T-cell (primary cell): Measurements from ENCODE around the gene LSM8. TPM values are rescaled to one million over a fixed set of nuclear protein-coding genes. Genes with fewer than 3 reads are reported as not detected.

Experiments
- ATAC-seq, 4 experiments: fragments of 200-7000 bp in 3 of 4; fragments of 150-1000 bp in 1 of 4; cut with Tn5 transposase; replicated peaks in 1 of 4; 1 replicate in 3 of 4; 2 replicates in 1 of 4; pipeline ENCODE4 v1.10.0; 2021; ENCODE audit warnings: moderate library complexity in 3 of 4, mild to moderate bottlenecking in 2 of 4, moderate number of reproducible peaks in 1 of 4
- CTCF ChIA-PET, 2 donors: fragments of 300-600 bp; sonication (Branson Sonifier 250); formaldehyde crosslinking; loops; one replicate each; lab custom pipeline; 2022; ENCODE audit warnings: antibody characterized with exemption in 2 of 2; lab: Charles Lee
- POLR2A ChIA-PET, 2 donors: fragments of 300-600 bp; sonication (Branson Sonifier 250); formaldehyde crosslinking; loops; one replicate each; lab custom pipeline; 2022; ENCODE audit warnings: antibody characterized with exemption in 2 of 2; lab: Charles Lee
- DNase-seq, 35 experiments: peaks; one replicate each; pipeline versions ENCODE4 v3.0.0 to v3.0.0-alpha.2; 2013 to 2023
- H3K27ac ChIP-seq: one replicate; pipeline ENCODE4 v1.5.1; 2013; ENCODE audit warnings: low read length
- H3K27me3 ChIP-seq, 2 experiments: replicated peaks in 1 of 2; 1 replicate in 1 of 2; 2 replicates in 1 of 2; pipeline versions ENCODE4 v1.6.1 to v1.7.0; 2013; ENCODE audit warnings: low read length in 1 of 2, mixed read lengths in 1 of 2; ENCODE audit not compliant: control insufficient read depth in 2 of 2, insufficient read depth in 2 of 2; ENCODE audit errors: extremely low read depth in 1 of 2
- H3K36me3 ChIP-seq, 2 donors: 1 replicate in 1 of 2; 2 replicates in 1 of 2; pipeline versions ENCODE4 v1.6.1 to v1.7.0; 2013; ENCODE audit warnings: low read length in 1 of 2; ENCODE audit not compliant: control insufficient read depth in 2 of 2, insufficient read depth in 1 of 2; ENCODE audit errors: extremely low read depth in 1 of 2
- H3K4me1 ChIP-seq, 2 experiments: 1 replicate in 1 of 2; 2 replicates in 1 of 2; pipeline versions ENCODE4 v1.6.1 to v1.7.0; 2013; ENCODE audit warnings: low read length in 2 of 2, mixed read lengths in 1 of 2; ENCODE audit not compliant: insufficient read depth in 2 of 2, control insufficient read depth in 1 of 2; ENCODE audit errors: extremely low read depth in 1 of 2
- H3K4me3 ChIP-seq, 2 donors: 1 replicate in 1 of 2; 2 replicates in 1 of 2; pipeline versions ENCODE4 v1.5.1 to v1.7.0; 2013; ENCODE audit warnings: mild to moderate bottlenecking in 2 of 2, low read length in 1 of 2, moderate library complexity in 1 of 2; ENCODE audit not compliant: control insufficient read depth in 1 of 2; ENCODE audit errors: extremely low read depth in 1 of 2
- H3K9me3 ChIP-seq: 2 replicates; pipeline ENCODE4 v1.7.0; 2013
- H3K27ac Mint-ChIP-seq, 2 donors: one replicate each; pipeline ENCODE4 v1.8.0; 2020 to 2021; ENCODE audit warnings: mild to moderate bottlenecking in 2 of 2, mixed read lengths in 2 of 2
- H3K27me3 Mint-ChIP-seq, 2 donors: one replicate each; pipeline ENCODE4 v1.8.0; 2021 to 2022; ENCODE audit warnings: mixed read lengths in 2 of 2
- H3K36me3 Mint-ChIP-seq: one replicate; pipeline ENCODE4 v1.8.0; 2021; ENCODE audit warnings: mixed read lengths
- H3K4me1 Mint-ChIP-seq, 3 donors: one replicate each; pipeline ENCODE4 v1.8.0; 2020 to 2022; ENCODE audit warnings: mixed read lengths in 3 of 3, mild to moderate bottlenecking in 1 of 3
- H3K4me3 Mint-ChIP-seq, 3 donors: one replicate each; pipeline ENCODE4 v1.8.0; 2020 to 2022; ENCODE audit warnings: mild to moderate bottlenecking in 3 of 3, mixed read lengths in 3 of 3, moderate library complexity in 3 of 3
- H3K9me3 Mint-ChIP-seq, 3 donors: one replicate each; pipeline ENCODE4 v1.8.0; 2020 to 2022; ENCODE audit warnings: mixed read lengths in 3 of 3
- WGBS: methylation state at CpG from one replicate; pipeline ENCODE4 v1.1.5; 2013; ENCODE audit warnings: missing lambda C conversion rate; ENCODE audit not compliant: insufficient coverage; 5-methylcytosine and 5-hydroxymethylcytosine counted together
- total RNA-seq, 35 experiments: library from RNA in 6 of 35; stranded (reverse) in 6 of 35; fragments of 120-200 nt in 1 of 35; gene quantifications; one replicate each; pipeline versions ENCODE4 v1.2.1 to v1.2.4 and lab custom pipeline; 2013 to 2026

LSM8 gene
- total RNA-seq, 5 donors from 2014 or later (not counting 1 experiment from before 2014, with no cell fraction given) = 31.0 to 57.9 (median 51.5) TPM

- Mint-ChIP-seq H3K27ac (no peak overlapping the region), H3K4me3 (peak overlapping the region; percentile 88 to 99 (median 93)), H3K36me3 (peaks cover 28% of the 10 kb centered on the region), H3K9me3 (peaks cover 0 to 4% (median 0%) of the 10 kb centered on the region in 3 donors), H3K4me1 (peaks cover 53 to 55% (median 54%) of the 10 kb centered on the region in 3 donors), H3K27me3 (no peaks in the 10 kb centered on the region)
- no peak for ATAC-seq
- no peak overlapping the region for H3K4me3 ChIP-seq
- no peaks in the 10 kb centered on the region for H3K27me3 ChIP-seq
- POLR2A ChIA-PET = no interaction called here
- CTCF ChIA-PET = interaction anchor here in 1 of 2 donors (1.2 kb wide), 1 partner anchor 33 kb away, joined by 3 read pairs; no protein-coding TSS in a partner anchor
- peaks cover 0 to 28% of the 10 kb centered on the region in 2 donors for H3K36me3 ChIP-seq
- peaks cover 5 to 21% of the 10 kb centered on the region in 2 experiments for H3K4me1 ChIP-seq
- H3K27ac ChIP-seq = no peak overlapping the region
- no peaks in the 10 kb centered on the region for H3K9me3 ChIP-seq
- DNase-seq = no peak
These were observed 2.5 kb downstream of the LSM8 start for GRCh38 chr7:118186501-118186900.

DNA sequence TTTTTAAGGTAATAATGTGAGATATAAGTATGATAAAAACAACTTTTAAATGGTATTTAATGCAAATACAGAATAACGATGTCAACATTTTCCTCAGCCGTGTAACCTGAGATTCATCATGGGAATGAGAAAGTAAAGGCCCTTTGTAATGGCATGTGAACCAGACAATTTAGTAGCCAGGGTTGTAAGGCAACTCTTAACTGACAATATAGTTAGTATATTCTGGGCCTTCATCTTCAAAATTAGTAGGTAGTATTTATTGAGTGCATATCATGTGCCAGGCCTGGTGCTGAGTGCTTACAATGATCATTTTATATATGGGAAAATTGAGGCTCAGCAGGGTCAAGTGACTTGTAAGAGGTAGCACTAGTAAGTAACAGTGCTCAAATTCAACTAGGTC lies 10.6 kb downstream of the LSM8 start:
- Mint-ChIP-seq H3K4me3 (no peak overlapping the region), H3K9me3 (no peaks in the 10 kb centered on the region), H3K4me1 (peaks cover 0 to 12% (median 10%) of the 10 kb centered on the region in 3 donors), H3K27me3 (no peaks in the 10 kb centered on the region), H3K27ac (no peak overlapping the region), H3K36me3 (peaks cover 7% of the 10 kb centered on the region)
- no peaks in the 10 kb centered on the region for H3K27me3 ChIP-seq
- 93% methylated on average over 2 of the region's 2 CpGs for WGBS
- POLR2A ChIA-PET = no interaction called here
- CTCF ChIA-PET = interaction anchor here (1.0 to 1.4 kb wide), 5 partner anchors 9 to 735 kb away, joined by 3 to 5 read pairs (median 3); no protein-coding TSS in a partner anchor
- no peak for DNase-seq
- peaks cover 0 to 16% of the 10 kb centered on the region in 2 donors for H3K36me3 ChIP-seq
- ATAC-seq = no peak
- no peaks in the 10 kb centered on the region for H3K9me3 ChIP-seq
- H3K4me3 ChIP-seq = no peak overlapping the region
- H3K27ac ChIP-seq = no peak overlapping the region
- H3K4me1 ChIP-seq = no peaks in the 10 kb centered on the region

- Histone ChIP-seq H3K27me3 (no peaks in the 10 kb centered on the region), H3K4me1 (no peaks in the 10 kb centered on the region), H3K9me3 (no peaks in the 10 kb centered on the region), H3K27ac (no peak overlapping the region), H3K36me3 (peaks cover 0 to 5% of the 10 kb centered on the region in 2 donors), H3K4me3 (no peak overlapping the region)
- ChIA-PET POLR2A (no interaction called here), CTCF (interaction anchor here (0.5 to 1.5 kb wide), 9 partner anchors 10 to 974 kb away, joined by 3 to 5 read pairs (median 3); no protein-coding TSS in a partner anchor)
- WGBS = no CpG with 5 or more reads among the region's 6 CpGs
- Mint-ChIP-seq H3K4me1 (peaks cover 0 to 10% (median 10%) of the 10 kb centered on the region in 3 donors), H3K27me3 (no peaks in the 10 kb centered on the region), H3K9me3 (no peaks in the 10 kb centered on the region), H3K4me3 (no peak overlapping the region), H3K36me3 (peaks cover 7% of the 10 kb centered on the region), H3K27ac (peak overlapping the region in 1 of 2 donors; percentile 17)
- DNase-seq = peak in 30 of 35 experiments; percentile 6 to 78 (median 44)
- peak; percentile 72 to 83 (median 77) for ATAC-seq
These were observed 12.0 kb downstream of the LSM8 start for GRCh38 chr7:118195837-118196474.

- ATAC-seq (no peak), DNase-seq (no peak)
- Mint-ChIP-seq H3K27me3 (peaks cover 0 to 2% of the 10 kb centered on the region in 2 donors), H3K36me3 (no peaks in the 10 kb centered on the region), H3K27ac (no peak overlapping the region), H3K4me1 (no peaks in the 10 kb centered on the region), H3K4me3 (no peak overlapping the region), H3K9me3 (no peaks in the 10 kb centered on the region)
- ChIA-PET CTCF (no interaction called here), POLR2A (no interaction called here)
- Histone ChIP-seq H3K27ac (no peak overlapping the region), H3K9me3 (no peaks in the 10 kb centered on the region), H3K36me3 (no peaks in the 10 kb centered on the region), H3K27me3 (no peaks in the 10 kb centered on the region), H3K4me3 (no peak overlapping the region), H3K4me1 (no peaks in the 10 kb centered on the region)
- WGBS = 78% methylated on average over 1 of the region's 2 CpGs
These were observed 18.1 kb downstream of the LSM8 start for GRCh38 chr7:118202061-118202460.

GRCh38 chr7:118214051-118214832 lies 30.3 kb downstream of the LSM8 start:
- ATAC-seq (peak; percentile 88 to 92 (median 92)), DNase-seq (peak; percentile 41 to 81 (median 64))
- peak overlapping the region; percentile 64 to 88 for H3K4me3 ChIP-seq
- ChIA-PET POLR2A (no interaction called here), CTCF (interaction anchor here (0.6 to 0.9 kb wide), 2 partner anchors 17 to 58 kb away, joined by 3 to 11 read pairs; no protein-coding TSS in a partner anchor)
- H3K9me3 Mint-ChIP-seq = no peaks in the 10 kb centered on the region
- peak overlapping the region; percentile 81 to 87 (median 85) for H3K4me3 Mint-ChIP-seq
- peaks cover 0 to 11% of the 10 kb centered on the region in 2 experiments for H3K4me1 ChIP-seq
- H3K36me3 ChIP-seq = no peaks in the 10 kb centered on the region
- no peaks in the 10 kb centered on the region for H3K36me3 Mint-ChIP-seq
- peak overlapping the region; percentile 84 to 85 for H3K27ac Mint-ChIP-seq
- H3K27ac ChIP-seq = peak overlapping the region; percentile 20
- peaks cover 0 to 10% of the 10 kb centered on the region in 2 experiments for H3K27me3 ChIP-seq
- 22% methylated on average over 32 of the region's 49 CpGs for WGBS
- peaks cover 13 to 18% (median 14%) of the 10 kb centered on the region in 3 donors for H3K4me1 Mint-ChIP-seq
- peaks cover 13 to 25% of the 10 kb centered on the region in 2 donors for H3K27me3 Mint-ChIP-seq
- no peaks in the 10 kb centered on the region for H3K9me3 ChIP-seq

DNA sequence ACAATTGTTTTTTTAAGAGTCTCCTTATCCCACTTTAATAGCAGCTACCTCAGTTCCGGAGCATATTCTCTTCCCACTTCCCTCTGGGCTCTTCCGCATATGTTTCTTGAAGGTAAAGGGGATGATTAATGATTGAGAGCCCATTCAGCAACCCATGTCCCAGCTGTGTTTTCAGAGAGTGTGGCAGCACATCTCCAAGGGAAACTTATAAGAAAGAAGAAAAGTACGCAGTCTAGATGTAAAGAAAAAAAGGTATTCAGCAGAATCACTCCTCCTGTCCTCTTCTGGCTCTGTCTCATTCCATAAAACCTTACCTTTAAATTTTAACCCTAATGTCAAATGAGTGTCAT lies 30.8 kb downstream of the LSM8 start:
- Histone ChIP-seq H3K9me3 (no peaks in the 10 kb centered on the region), H3K4me1 (peaks cover 0 to 11% of the 10 kb centered on the region in 2 experiments), H3K27me3 (peaks cover 0 to 10% of the 10 kb centered on the region in 2 experiments), H3K4me3 (peak overlapping the region; percentile 64 to 88), H3K27ac (no peak overlapping the region), H3K36me3 (no peaks in the 10 kb centered on the region)
- ChIA-PET CTCF (interaction anchor here (0.6 to 0.9 kb wide), 3 partner anchors 17 to 61 kb away, joined by 3 to 11 read pairs (median 3); no protein-coding TSS in a partner anchor), POLR2A (no interaction called here)
- ATAC-seq = peak; percentile 7 to 19 (median 13)
- Mint-ChIP-seq H3K27me3 (peaks cover 13 to 24% of the 10 kb centered on the region in 2 donors), H3K27ac (peak overlapping the region; percentile 84 to 85), H3K4me1 (peaks cover 13 to 18% (median 14%) of the 10 kb centered on the region in 3 donors), H3K9me3 (no peaks in the 10 kb centered on the region), H3K4me3 (peak overlapping the region; percentile 81 to 87 (median 85)), H3K36me3 (no peaks in the 10 kb centered on the region)
- WGBS = no CpG with 5 or more reads among the region's 3 CpGs
- no peak for DNase-seq
